Gastrocnemius medialis (tissue), 4 donors: Measurements from ENCODE around the gene PRCD.

ENCODE experiments used
- POLR2A ChIP-seq, 2 donors: fragments of 450-650 bp; IDR thresholded peaks; one replicate each; pipeline ENCODE4 v1.6.1; 2017; ENCODE audit warnings: antibody characterized with exemption in 2 of 2, mild to moderate bottlenecking in 2 of 2, moderate library complexity in 2 of 2
- TF ChIP-seq, protein P1 (sequence below), 5 experiments: fragments of 450-650 bp in 3 of 5; fragments of 200-600 bp in 2 of 5; sonication (generic) in 2 of 5; IDR thresholded peaks in 4 of 5; conservative IDR thresholded peaks in 1 of 5; 1 replicate in 4 of 5; 2 replicates in 1 of 5; pipeline ENCODE4 v1.5.1; 2016 to 2019; ENCODE audit warnings: antibody characterized with exemption in 5 of 5, mild to moderate bottlenecking in 3 of 5, moderate library complexity in 3 of 5

DNA sequence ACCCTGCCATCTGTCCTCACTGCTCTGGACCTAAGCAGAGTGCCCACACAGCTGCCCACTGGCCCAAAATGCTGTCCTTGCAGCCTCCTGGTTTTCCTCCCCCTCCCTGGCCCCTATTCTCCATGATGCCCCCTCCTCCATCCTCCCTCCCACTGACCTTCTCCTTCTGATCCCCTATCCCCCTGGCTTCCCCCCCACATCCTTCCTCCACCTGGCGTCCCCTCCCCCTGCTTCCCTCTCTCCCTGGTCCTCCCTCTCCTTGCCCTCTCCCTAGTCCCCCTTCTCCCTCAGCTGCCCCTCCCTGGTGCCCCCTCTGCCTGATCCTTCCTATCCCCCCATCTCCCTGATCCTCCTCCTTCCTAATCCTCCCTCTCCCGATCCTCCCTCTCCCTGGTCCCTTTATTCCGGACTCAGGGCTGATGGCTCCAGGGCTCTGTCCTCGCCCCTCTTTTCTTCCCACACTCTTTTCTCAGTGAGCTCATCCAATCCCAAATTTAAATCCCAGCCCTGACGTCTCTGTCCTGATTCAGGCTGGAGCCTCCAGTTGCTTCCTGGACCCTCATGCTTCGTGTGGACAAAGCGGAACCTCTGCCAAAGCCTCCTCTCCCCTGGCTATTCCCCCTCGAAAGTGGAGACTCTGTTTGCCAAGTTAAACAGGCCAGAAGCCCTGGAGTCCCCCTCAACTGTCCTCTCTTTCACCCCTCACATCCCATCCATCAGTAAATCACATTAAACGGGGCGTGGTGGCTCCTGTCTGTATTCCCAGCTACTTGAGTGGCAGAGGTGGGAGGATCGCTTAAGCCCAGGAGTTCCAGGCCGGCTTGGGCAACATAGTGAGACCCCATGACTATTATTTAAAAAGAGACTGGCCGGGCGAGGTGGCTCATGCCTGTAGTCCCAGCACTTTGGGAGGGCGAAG is 20.5 kb upstream of the PRCD start:
- TF ChIP-seq POLR2A (IDR thresholded peaks at IDR 0.05): no peak
- TF ChIP-seq, protein P1, sequence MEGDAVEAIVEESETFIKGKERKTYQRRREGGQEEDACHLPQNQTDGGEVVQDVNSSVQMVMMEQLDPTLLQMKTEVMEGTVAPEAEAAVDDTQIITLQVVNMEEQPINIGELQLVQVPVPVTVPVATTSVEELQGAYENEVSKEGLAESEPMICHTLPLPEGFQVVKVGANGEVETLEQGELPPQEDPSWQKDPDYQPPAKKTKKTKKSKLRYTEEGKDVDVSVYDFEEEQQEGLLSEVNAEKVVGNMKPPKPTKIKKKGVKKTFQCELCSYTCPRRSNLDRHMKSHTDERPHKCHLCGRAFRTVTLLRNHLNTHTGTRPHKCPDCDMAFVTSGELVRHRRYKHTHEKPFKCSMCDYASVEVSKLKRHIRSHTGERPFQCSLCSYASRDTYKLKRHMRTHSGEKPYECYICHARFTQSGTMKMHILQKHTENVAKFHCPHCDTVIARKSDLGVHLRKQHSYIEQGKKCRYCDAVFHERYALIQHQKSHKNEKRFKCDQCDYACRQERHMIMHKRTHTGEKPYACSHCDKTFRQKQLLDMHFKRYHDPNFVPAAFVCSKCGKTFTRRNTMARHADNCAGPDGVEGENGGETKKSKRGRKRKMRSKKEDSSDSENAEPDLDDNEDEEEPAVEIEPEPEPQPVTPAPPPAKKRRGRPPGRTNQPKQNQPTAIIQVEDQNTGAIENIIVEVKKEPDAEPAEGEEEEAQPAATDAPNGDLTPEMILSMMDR (IDR thresholded peaks at IDR 0.05 in 4 of 5, conservative IDR thresholded peaks at IDR 0.05 in 1 of 5): no peak
